ENCODE data around the gene DUOX2.

DNA sequence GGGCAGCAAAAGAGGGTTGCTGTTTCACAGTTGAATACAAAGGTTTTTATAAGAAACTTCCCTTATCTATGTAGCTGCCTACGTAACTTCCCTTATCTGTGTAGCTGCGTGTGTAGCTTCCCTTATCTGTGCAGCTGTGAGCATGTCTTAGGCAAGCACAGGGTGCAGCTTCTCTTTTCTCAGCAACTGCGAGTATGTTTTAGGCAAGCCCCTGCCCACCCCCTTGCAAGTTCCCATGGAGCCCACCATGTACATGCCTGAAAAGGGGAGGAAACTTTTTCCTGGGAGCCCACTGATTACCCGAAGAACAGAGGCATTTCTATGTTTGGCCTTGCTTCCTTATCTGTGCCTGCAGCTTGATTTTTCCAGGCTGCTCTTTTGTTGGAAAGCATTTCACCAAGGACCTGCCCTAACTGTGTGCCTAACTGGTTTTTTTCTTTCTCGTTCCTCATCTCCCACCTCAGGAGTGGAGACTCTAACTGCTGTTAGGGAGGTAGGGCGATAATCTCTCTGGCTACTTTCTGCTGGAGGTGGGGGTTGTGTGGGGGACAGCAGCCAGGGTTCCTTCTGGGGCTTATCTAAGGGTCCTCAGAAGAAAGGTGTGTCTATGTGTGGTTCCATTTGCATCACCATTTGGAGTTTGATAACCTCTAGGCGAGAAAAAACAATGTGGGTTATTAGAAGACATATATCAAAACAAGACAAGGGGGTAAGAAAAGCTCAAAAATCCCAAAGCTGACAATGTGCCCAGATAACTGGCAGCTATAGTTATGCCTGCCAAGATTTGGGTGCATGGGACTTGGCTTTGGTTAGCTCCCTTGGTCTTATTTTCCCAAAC, 65.0 kb downstream of the DUOX2 start:
- TF ChIP-seq TAF1 (IDR thresholded peaks at IDR 0.05; ENCODE audit: low read depth, low read length) (no peak), EZH2 (IDR thresholded peaks at IDR 0.05; ENCODE audit: low read depth, low read length, severe bottlenecking) (no peak), SP1 (IDR thresholded peaks at IDR 0.05; ENCODE audit: low read depth, low read length) (no peak), ZNF274 (IDR thresholded peaks at IDR 0.05; ENCODE audit: borderline replicate concordance, extremely low read depth, low read length) (no peak), TAF7 (optimal IDR thresholded peaks at IDR 0.05; ENCODE audit: borderline replicate concordance, low read depth, low read length) (no peak), KDM1A (IDR thresholded peaks at IDR 0.05; ENCODE audit: borderline replicate concordance, low read length) (no peak), KDM5A (IDR thresholded peaks at IDR 0.05; ENCODE audit: low read length) (no peak)
- TF ChIP-seq, protein P1, sequence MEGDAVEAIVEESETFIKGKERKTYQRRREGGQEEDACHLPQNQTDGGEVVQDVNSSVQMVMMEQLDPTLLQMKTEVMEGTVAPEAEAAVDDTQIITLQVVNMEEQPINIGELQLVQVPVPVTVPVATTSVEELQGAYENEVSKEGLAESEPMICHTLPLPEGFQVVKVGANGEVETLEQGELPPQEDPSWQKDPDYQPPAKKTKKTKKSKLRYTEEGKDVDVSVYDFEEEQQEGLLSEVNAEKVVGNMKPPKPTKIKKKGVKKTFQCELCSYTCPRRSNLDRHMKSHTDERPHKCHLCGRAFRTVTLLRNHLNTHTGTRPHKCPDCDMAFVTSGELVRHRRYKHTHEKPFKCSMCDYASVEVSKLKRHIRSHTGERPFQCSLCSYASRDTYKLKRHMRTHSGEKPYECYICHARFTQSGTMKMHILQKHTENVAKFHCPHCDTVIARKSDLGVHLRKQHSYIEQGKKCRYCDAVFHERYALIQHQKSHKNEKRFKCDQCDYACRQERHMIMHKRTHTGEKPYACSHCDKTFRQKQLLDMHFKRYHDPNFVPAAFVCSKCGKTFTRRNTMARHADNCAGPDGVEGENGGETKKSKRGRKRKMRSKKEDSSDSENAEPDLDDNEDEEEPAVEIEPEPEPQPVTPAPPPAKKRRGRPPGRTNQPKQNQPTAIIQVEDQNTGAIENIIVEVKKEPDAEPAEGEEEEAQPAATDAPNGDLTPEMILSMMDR (IDR thresholded peaks at IDR 0.05; ENCODE audit: control extremely low read depth in 1 of 3, insufficient read depth in 1 of 3, low read depth in 1 of 3, low read length in 3 of 3), result no peak
- TF ChIP-seq, protein P2, sequence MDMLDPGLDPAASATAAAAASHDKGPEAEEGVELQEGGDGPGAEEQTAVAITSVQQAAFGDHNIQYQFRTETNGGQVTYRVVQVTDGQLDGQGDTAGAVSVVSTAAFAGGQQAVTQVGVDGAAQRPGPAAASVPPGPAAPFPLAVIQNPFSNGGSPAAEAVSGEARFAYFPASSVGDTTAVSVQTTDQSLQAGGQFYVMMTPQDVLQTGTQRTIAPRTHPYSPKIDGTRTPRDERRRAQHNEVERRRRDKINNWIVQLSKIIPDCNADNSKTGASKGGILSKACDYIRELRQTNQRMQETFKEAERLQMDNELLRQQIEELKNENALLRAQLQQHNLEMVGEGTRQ (IDR thresholded peaks at IDR 0.05; ENCODE audit: low read length), result no peak
